GM12874 (cell line): ENCODE results near the gene CPZ.

Experiments used
- TF ChIP-seq, protein P1 (sequence below): IDR thresholded peaks from 2 replicates; pipeline ENCODE4 v1.5.1; 2011; ENCODE audit warnings: low read depth, mild to moderate bottlenecking, control low read depth, low read length, moderate library complexity; ENCODE audit not compliant: insufficient read depth

The CPZ gene

DNA sequence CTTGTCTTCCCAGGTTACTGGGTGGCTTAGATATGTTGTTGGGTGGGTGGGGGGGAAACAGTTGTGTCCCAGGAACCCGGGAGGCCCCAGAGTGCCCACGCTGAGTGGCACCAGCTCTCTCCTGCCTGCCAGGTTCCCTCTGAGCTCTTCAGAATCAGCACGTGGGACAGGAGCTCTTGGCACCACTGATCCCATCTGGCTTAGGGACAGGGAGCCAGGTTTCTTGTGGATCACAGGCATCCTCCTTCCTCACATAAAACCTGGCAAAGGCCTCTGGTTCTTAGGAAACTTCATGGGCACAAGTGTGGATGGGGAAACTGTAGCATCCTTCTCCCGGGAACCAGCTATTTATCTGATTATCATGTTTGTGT lies 8.9 kb upstream of the CPZ start:
- TF ChIP-seq, protein P1, sequence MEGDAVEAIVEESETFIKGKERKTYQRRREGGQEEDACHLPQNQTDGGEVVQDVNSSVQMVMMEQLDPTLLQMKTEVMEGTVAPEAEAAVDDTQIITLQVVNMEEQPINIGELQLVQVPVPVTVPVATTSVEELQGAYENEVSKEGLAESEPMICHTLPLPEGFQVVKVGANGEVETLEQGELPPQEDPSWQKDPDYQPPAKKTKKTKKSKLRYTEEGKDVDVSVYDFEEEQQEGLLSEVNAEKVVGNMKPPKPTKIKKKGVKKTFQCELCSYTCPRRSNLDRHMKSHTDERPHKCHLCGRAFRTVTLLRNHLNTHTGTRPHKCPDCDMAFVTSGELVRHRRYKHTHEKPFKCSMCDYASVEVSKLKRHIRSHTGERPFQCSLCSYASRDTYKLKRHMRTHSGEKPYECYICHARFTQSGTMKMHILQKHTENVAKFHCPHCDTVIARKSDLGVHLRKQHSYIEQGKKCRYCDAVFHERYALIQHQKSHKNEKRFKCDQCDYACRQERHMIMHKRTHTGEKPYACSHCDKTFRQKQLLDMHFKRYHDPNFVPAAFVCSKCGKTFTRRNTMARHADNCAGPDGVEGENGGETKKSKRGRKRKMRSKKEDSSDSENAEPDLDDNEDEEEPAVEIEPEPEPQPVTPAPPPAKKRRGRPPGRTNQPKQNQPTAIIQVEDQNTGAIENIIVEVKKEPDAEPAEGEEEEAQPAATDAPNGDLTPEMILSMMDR, result no peak

DNA sequence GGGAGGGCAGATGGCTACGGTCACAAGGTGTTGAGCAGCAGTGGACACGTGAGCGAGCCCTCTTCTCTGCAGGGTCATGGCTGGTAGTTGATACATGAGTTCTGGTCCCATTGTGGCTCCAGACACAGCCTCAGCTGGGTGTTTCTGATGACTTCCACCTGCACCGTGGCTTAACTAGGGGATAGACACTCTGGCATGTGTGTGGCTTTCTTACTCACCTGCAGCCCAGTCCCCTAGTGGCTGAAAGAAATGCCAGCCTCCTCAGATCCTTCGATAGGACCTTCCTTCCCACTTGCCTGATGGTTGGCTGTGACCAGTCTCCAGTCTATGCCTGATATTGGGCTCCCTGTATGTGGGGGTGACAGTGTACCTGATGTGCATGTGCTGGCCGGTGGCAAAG lies 7.4 kb upstream of the CPZ start:
- TF ChIP-seq, protein P1, result peak; percentile 23; the same call in 1 of the 2 replicates

DNA sequence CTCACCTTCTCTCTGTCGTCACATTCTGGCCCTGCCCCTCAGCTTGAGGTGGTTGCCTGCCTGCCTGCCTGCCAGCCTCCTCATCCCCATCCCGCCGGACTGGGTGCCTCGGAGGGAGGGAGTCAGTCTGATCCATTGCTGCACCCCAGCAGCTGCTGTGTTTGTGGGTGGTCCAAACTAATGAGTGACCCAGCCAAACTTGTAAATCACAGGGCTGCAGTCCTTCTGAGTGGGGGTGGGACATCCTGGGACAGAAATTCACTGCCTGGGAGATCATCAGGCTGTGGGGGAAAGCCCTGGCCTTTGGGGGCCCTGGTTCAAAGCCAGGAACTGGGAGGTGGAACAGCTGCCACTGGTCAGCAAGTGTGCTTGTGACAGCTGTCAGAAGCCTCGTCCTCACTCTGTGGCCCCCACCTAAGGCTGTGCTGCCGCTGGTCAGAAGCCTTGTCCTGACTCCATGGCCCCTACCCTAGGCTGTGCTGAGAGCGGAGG lies 6.8 kb upstream of the CPZ start:
- TF ChIP-seq, protein P1, result no peak

DNA sequence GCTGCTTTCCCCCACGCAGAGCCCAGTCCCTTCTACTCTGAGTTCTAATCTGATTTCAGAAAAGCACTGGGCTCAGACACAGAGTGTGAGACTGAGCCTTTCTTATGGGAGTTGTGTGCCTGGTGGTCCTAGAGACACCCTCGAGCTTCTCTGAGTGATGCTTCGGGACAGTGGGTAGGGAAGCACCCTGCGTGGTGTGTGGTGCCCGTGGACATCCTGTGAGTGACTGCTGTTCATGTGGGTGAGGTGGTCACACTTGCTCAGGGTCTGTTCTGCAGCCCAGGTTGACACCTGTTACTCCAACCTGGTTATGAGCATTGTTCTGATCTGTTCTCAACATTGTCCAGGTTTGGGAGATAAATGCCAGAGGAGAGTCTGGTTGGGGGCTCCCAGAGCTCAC lies 6.3 kb upstream of the CPZ start:
- TF ChIP-seq, protein P1, result no peak

DNA sequence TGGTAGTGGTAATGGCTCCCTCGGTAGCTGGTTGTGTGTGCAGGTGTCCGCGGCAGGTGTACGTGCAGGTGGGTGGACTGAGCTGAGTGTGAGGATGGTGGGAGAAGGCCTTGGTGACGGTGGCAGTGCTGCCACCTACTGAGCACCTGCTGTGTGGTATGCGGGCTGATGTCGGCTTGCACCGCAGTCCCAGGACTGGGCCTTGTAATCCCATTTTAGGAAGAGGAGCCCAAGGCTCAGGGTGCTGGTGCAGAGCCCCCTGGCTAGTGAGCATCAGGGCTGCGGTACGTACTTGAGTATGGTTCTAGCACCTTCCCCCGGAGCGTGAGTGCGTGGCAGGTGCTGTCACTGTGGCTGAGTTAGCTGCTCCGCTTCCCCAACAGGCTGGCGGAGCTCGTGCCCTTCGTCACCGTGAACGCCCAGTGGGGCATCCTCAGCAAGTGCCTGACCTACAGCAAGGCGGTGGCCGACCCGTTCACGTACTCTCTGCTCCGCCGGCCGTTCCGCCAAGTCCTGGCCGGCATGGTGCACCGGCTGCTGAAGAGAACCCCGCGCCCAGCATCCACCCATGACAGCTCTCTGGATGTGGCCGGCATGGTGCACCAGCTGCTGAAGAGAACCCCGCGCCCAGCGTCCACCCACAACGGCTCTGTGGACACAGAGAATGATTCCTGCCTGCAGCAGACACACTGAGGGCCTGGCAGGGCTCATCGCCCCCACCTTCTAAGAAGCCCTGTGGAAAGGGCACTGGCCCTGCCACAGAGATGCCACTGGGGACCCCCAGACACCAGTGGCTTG lies 5.7 kb upstream of the CPZ start:
- TF ChIP-seq, protein P1, result 0 out of 2 replicates have a peak, but pooled peaks have one; percentile 14

DNA sequence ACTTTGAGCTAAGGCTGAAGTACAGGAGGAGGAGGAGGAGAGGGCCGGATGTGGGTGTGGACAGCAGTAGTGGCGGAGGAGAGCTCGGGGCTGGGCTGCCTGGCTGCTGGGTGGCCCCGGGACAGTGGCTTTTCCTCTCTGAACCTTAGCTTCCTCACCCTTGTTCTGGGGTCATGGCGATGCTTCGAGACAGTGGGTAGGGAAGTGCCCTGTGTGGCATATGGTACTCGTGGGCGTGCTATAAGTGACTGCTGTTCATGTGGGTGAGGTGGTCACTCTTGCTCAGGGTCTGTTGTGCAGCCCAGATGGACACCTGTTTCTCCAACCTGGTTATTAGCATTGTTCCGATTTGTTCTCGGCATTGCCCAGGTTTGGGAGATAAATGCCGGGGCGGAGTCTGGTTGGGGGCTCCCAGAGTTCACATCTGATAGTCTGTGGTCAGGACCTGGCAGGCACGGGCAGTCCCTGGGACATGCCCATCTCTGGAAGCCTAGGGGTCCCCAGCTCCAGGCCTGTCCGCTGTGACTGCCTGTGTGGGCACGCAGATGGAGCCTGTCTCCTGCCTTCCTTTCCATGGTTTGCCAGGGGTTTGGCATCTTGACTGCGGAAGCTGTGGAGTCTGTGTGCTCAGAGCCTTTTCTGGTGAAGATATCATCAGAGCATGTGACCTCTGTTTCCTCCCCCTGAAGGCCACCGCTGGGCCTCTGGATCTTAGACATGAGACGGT lies 4.9 kb upstream of the CPZ start:
- TF ChIP-seq, protein P1, result no peak

DNA sequence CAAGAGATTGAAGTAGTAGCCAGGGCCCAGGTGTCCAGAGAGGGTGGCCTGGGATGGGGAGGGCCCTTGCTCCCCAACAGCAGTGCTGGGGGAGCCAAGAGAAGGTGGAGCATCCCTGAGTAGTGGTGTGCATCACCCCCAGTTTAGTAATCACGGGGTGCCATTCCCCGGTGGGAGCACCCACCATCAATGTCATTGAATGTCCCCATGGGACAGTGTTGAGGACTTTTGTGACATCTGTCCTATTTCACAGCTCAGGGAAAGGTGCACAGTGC lies 4.4 kb upstream of the CPZ start:
- TF ChIP-seq, protein P1, result no peak
